HG02981 (cell line): ENCODE results near the gene E2F3.
"Not testable (repeated sequence)": the region's sequence is repeated elsewhere in the genome, so short reads cannot be mapped to it uniquely, and the experiment has no call there.

Source experiments
- ATAC-seq: cut with Tn5 transposase; IDR thresholded peaks from one replicate; pipeline ENCODE4 v1.9.1; 2021; ENCODE audit warnings: mild to moderate bottlenecking, moderate library complexity; ENCODE audit not compliant: unreplicated experiment

E2F3 gene

DNA sequence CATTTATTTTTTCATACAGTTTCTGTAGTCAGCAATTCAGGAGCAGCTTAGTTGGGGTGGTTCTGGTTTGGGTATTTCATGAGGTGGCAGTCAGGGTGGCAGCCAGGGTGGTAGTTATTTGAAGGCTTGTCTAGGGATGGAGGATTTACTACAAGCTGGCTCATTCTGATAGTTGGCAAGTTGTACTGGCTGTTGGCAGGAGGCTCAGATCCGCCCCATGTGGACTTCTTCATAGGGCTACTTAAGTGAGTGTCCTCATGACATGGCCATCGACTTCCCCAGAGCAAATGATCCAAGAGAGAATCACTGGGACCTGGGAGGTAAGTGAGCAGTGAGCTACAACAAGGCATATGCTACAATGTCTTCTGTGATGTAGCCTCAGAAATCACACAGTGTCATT, 110.2 kb downstream of the E2F3 start:
- no peak for ATAC-seq

DNA sequence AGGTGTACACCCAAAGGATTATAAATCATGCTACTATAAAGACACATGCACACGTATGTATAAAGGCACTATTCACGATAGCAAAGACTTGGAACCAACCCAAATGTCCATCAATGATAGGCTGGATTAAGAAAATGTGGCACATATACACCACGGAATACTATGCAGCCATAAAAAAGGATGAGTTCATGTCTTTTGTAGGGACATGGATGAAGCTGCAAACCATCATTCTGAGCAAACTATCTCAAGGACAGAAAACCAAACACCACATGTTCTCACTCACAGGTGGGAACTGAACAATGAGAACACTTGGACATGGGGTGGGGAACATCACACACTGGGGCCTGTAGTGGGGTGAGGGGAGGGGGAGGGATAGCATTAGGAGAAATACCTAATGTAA, 123.5 kb downstream of the E2F3 start:
- ATAC-seq, result not testable (repeated sequence)

GRCh38 chr6:20529086-20529448, 127.4 kb downstream of the E2F3 start:
- ATAC-seq, result peak; percentile 56

DNA sequence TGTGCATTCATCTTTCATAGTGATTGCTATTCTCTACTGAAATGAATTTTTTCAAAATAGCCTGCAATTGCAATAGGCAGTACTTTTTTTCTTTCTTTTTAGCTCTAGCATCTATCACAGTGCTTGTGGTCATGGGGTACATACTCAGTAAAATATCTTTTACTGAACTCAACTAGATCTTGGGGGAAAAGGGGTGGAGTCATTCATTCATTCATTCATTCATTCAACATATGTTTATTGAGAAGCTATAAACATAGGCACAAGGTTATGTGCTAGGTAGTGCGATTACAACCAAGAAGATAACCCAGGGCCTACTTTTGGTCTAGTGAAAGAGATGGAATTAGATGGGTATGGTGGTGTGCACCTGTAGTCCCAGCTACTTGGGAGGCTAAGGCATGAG, 131.2 kb downstream of the E2F3 start:
- no peak for ATAC-seq

- peak; percentile 2 for ATAC-seq
These were observed 132.1 kb downstream of the E2F3 start for GRCh38 chr6:20533746-20534294.

DNA sequence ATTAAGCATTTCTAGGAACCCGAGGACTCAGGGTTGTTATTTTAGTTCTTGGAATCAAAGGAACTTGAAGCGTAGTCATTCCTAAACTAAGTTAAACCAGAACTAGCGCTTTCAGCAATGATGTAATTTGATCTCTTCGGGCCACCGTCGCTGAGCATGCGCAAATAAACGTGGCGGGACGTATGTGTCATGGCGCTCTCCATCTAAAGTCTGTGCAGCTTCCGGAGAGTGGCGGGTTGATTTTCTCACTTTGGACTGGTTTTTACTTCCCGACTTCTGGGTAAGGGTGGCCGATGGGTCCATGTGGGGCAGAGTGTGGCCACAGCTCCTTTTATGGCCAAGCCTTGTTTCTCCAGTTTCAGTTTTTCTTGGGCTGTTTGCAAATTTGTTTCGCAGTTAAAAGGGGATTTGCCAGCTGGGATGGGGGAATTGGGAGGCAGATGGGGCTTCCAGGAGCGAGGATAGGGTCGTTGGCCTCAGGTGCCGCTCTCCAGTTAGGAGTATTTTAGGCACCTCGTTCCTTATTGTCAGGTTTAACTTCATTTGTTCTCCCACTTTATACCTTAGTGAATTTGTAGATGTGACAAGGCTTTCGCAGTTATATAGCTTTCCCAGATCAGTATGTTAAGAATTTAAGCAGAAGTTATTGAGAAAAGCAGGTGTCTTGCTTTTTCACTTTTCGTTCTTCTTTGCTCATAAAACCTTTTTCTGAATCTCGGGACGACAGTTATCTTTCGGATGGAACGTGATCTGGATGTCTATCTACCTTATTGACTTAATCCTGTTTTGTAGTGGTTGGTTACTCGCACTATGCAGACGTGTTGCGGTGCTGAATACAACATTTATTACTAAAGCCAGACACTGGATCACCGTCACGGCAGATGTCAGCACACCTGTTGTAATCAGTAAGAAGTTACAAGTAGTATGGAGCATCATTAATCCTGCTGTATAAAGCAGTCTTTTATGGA, 132.9 kb downstream of the E2F3 start, which contains the start of gene CDKAL1:
Gene CDKAL1, plus strand, starts transcription at position 163 of the 968 bp plus-strand sequence. CDS start 11,894 bp downstream, outside the sequence.
- ATAC-seq, result peak; percentile 85

GRCh38 chr6:20538131-20538662, 136.5 kb downstream of the E2F3 start:
- no peak for ATAC-seq

- ATAC-seq, result no peak
These were observed 137.2 kb downstream of the E2F3 start for GRCh38 chr6:20538907-20539306.

GRCh38 chr6:20539387-20539786, 137.7 kb downstream of the E2F3 start:
- no peak for ATAC-seq

- ATAC-seq, result no peak
These were observed 139.0 kb downstream of the E2F3 start for GRCh38 chr6:20540683-20541082.

- no peak for ATAC-seq
These were observed 139.7 kb downstream of the E2F3 start for GRCh38 chr6:20541382-20541781.

DNA sequence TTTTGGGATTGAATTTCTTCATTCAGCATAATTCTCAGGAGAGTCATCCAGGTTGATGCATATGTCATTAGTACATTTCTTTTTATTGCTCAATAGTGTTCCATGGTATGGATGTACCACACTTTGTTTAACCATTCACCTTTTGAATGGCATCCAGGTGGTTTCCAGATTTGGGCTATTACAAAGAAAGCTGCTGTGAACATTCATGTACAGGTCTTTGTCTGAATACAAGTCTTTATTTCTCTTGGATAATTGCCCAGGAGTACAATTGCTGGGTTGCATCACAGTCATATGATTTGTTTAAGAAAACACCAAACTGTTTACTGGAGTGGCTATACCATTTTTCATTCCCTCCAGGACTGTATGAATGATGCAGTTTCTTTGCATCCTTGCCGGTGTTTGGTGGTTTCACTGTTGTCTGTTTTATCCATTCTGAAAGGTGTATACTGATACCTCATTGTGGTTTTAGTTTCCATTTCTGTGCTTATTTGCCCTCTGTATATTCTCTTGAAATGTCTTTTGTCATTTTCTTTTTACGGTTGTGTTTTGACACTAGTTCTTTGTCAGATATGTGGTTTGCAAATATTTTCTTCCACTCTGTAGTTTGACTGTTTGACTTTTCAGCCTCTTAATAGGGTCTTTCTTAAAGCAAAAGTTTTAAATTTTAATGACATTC, 141.4 kb downstream of the E2F3 start:
- ATAC-seq, result peak; percentile 98
